Pons (tissue), 1 donor: Measurements from ENCODE around the gene HHIPL1.

Source experiments
- DNase-seq: peaks from one replicate; pipeline ENCODE4 v3.0.0-alpha.2; 2016; ENCODE audit warnings: low spot score

HHIPL1 gene

DNA sequence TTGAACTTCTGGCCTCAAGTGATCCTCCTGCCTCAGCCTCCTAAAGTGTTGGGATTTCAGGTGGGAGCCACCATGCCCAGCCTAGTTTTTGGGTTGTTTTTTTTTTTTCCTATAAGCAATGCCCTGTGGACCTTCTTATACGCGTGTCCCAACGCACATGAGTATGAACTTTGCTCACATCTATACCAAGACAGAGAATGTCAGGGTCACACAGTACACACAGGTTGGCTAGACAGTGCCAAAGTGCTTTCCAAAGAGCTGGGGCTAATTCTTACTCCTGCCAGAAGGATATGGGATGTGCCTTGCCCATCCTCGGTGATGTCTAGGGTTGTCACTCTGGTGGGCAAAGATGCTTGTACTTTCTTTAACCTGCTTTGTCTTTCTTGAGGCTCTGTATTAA, 33.3 kb upstream of the HHIPL1 start:
- no peak for DNase-seq

DNA sequence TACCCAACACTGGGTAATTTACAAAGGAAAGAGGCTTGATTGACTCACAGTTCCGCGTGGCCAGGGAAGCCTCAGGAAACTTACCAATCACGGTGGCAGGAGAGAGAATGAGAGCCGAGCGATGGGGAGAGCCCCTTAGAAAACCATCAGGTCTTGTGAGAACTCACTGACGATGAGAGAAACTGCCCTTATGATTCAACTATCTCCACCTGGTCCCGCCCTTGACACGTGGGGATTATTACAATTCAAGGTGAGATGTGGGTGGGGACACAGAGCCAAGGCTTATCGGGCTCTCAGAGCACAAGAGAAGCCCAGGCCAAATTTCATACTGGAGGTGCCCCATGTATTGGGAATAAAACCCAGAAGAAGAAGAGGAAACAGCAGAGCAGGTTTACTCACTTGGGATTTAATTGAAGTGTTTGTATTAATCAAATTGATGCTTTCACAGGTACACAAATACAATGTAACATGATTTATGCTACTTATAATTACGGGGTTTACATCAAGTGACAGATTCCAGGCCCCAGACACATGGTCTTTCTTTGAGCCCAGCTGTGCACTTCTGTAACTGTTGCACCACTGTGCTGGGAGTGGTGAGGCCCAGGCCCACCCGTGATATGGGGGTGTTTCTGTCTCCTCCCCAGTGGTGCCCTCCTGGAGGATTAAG, 32.7 kb upstream of the HHIPL1 start:
- DNase-seq, result no peak

DNA sequence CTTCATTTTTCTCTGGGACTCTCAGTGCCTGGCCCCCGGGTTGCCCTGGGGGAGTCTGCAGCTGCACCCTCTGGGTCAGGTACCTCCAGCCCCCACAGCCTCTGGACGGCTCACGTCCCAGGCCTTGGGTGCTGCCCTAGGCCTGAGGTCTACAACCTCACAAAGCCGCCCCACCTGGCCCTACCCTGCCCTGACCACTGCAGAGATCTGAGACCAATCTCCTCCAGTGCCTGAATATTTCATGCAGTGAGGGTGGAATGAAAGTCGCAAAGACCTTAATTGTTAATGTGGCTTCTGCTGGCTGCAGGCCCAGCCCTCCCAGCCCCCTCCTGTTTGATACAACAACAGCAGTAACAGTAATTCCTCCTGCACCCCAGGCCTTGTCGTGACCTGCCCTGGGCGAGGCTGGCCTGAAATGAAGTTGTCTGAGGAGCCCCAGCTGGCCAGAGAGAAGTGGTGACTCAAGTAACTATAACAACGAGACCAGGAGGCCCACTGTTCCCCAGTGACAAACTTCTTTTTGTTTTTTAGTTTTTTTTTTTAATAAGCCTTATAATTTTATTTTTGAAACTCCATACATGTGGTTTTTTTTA, 32.1 kb upstream of the HHIPL1 start:
- no peak for DNase-seq

DNA sequence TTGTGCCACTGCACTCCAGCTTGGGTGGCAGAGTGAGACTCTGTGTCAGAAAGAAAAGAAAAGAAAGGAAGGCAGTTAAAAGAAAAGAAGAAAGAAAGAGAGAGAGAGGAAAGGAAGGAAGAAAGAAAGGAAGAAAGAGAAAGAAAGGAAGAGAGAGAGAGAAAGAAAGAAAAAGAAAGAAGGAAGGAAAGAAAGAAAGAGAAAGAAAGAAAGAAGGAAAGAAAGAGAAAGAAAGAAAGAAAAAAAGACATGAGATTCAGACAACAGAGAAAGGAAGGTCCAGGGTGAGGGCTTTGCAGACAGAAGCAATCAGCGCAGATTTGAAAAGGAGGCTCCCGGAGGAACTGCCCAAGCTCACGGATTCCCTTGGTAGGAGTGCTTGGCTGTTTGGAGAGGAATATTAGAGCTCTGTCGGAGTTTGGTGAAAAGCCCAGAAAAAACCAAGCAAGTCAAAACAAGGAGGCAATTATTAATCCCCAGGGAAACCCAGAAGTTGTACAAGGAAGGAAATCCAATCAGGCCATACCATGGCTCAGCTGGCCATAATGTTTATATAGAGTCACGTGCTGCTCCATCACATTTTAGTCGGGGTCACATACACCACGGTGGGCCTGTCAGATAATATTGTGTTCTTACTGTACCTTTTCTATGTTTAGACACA, 29.3 kb upstream of the HHIPL1 start:
- peak; percentile 59 for DNase-seq

DNA sequence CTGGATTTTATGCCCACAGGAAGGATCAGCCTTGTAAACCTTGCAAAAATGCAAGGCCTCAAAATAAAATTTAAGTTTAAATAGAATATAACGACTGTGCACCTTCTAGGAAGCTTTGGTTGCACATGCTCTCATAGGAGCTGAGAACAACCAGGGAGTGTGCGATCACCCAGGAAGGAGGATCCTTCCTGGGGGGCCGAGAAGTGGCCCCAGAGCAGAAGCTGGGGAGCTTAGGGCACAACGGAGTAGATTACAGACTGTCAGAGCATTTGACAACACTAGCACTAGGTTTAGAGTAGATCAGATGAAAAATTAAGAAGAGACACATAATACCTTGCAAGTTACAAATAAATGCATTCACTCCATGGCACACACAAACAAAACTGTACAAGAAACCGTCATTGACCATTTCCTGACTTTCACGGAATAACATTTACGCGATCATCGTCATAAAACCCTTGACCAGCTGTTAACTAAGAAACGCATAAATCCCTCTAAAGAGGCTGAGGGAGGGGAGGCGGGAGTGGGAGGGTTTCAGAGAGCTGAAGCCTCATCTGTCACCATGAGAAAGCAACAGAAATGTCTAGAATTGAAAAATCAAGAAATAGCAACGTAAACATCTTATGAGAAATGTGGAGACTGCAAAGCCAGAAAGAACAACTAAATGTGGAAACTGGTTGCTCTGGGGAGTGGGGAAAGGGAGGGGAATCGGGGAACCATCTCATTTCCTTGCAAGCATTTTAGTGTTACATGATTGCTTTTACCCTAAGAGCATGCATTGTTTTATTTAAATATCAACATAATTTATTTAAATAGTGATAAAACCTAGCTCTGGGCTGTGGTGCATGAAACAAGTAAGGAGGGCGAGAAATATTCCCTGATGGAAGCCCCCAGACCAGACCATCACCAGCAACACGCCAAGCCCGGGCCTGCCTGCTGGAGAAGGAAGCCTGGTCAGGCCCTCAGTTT, 27.8 kb upstream of the HHIPL1 start:
- DNase-seq, result no peak

DNA sequence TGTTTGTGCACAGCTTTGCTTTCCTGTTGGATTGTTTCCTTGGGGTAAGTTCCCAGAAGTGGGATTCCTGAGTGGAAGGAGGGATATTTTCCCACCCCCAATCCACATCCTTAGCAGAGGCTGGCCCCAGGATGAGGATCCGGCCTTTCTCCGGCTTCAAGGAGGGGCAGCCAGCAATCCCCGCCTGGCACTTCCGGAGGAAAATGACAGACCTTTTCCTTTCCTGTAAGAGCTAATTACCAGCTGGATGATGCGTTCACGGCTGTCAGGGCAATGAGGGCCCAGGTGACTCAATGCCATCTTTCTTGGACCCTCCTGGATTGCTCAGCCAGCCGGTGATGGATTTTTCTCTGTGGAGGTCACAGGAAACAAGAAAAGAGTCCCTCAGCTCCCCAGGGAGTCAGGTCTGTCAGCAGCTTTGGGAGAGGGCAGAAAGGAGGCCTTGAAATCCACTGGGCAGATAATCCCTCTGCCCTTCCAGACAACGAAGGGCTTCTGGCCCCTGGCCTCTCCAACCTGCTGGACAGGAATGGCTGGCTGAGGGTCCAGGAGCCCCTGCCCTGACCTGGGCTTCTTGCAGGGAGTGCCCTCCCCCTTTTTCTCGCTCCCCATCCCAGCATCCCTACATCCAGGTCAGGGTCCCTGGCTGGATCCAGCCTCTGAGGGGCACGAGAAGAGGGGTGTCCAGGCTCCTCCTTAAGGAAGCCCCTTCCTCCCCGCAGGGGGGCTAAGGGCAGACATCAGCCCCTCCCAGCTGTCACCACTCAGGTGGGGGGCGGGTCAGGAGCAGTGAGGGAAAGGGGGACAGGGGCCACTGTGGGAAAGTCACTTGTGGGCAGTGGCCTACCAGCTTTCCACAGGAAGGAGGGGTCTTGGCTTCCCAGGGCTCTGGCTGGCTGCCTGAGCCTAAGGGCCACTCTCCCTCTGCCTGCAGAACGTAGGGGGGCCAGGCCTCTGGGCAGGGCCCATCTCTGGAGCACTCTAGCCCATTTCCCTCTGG, 24.8 kb upstream of the HHIPL1 start:
- DNase-seq, result no peak

DNA sequence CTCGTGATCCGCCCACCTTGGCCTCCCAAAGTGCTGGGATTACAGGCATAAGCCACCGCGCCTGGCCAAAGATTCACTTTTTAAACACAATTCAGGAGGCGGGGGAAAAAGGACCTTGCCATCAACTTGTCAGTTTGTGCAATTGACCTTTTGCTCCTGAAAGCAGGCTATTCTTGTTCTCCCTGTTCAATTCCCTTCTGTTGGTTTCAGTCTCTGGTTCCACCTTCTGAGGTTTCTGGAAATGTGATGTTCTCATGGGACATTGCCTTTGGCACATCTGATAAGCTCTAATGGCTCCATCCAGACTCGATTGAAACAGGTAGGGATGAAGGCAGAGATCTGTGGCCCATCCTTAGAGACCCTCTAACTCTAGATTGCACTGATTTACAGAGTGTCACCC, 23.0 kb upstream of the HHIPL1 start:
- no peak for DNase-seq

DNA sequence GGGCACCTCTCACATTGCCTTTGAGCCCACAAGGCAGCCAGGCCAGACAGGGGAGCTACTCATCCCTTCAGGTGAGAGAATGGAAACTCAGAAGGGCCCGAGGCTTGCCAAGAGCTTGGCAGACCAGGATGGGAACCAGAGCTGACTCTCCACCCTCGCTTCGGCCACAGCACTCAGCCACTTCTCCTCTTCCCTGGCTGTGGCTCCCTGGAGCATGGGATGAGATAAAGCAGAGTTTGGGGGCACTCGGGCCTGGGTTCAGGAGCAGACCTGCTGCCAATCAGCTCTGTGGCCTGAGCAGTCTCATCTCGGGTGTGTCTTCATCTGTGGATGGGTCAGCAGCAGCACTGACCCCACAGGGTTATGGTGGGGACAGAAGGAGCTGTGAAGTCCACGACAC, 20.9 kb upstream of the HHIPL1 start:
- DNase-seq, result no peak

DNA sequence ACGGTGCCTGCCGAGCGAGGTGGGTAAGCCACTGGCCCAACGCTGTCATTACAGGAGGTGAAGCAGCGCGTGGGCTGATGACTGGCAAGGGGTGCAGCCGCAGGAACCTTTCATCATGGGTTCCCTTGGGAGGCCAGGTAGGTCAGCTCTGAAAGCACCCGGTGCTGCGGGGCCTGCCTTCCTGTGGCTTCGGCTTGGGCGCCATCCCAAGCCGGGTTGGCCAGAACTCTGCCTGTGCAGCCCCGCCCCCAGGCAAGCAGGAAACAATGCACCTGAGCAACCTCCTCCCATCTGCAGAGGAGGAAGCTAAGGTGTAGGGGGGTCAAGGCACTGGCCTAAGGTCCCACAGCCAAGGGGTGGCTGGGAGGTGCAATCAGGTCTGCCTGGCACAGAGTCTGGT, 20.0 kb upstream of the HHIPL1 start:
- no peak for DNase-seq

DNA sequence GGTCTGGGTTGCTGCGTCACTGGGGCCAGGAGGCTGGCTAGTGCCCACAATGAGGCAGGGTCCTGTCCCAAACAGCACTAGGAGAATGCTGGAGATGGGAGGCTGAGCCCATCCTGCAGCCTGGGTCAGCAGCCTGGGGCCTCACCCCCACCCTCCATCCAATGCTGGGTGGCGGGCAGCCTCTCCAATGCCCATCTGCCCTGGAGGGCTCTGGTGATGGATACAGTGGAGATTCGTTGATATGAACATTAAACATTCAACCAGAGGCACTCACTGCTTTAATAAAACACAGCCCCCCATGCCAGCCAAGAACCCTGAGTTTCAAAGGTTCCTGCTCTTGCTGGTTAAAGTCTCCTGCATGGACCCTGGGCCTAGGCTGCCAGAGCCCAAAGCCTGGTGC, 19.5 kb upstream of the HHIPL1 start:
- DNase-seq, result no peak

DNA sequence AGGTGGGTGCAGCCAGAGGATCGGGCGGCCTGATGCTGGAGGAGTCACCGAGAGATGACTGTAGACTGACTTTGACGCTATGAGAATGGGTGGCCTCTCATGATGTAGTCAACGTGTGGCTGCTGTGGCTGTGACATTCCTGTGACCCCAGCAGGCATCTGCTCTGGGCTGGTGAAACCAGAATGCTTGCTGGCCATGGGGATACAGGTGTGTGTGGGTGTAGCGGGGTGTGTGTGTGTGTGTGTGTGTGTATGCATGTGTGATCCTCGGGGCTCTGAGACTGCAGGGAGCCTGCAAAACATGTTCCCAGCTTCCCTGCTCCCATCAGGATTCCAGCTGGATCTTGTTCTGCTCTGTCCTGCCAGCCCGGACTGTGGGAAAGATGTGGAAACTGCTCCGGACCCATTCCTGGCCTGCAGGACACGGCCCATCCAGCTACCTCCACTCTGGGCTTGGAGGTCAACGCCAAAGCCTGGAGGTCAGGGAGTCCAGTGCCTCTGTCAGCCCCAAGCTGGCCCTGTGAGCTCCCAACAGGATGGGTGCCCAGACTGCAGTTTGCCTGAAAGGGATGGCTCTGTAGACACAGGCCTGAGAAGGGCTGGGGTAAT, 18.8 kb upstream of the HHIPL1 start:
- DNase-seq, result no peak

DNA sequence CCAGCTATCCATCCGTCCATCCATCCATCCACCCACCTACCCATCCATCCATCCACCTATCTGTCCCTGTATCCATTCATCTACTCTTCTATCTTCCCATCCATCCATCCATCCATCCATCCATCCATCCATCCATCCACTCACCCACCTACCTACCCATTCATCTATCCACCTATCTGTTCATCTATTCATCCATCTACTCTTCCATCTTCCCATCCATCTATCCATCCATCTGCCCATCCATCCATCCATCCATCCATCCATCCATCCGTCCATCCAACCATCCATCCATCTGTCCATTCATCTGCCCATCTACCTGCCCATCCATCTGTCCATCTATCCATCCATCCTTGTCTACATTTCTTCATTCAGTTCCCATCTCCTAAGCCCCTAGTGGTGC, 17.8 kb upstream of the HHIPL1 start:
- no peak for DNase-seq

DNA sequence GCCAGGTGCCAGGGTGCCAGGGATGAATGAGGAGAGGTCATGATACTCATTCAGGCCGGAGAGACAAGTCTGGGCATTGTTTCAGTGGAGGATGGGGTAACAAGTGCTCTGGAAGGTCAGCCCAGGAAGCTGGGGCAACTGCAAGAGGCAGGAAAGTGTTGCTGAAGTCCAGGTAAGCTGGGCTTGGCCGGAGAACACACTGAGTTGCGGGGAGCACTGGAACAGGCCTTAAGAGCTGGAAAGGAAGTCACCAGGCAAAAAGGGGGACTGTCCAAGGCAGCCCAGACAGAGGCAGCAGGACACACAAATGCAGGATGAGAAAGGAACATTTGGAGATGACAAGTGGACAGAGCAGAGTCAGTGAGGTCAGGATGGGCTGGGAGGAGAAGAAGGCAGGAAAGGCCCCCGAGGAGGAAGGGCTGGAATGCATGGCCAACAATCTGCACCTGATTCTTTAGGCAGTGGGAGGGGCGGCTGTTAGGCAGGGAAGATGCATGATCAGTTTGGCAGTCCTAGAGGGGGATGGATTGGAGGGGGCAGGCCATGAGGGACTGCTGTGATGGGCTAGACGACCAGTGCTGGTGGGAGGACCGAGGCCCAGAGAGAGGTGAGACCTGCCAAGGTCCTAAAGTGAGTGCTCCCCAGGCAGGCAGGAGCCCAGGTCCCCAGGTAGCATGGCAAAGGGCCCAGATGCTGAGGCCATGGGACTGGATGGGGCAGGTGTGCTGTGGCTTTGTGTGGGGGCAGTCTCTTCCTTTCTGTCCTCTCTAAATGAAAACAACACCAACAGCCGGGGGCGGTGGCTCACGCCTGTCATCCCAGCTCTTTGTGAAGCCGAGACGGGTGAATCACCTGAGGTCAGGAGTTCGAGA, 17.2 kb upstream of the HHIPL1 start:
- no peak for DNase-seq

DNA sequence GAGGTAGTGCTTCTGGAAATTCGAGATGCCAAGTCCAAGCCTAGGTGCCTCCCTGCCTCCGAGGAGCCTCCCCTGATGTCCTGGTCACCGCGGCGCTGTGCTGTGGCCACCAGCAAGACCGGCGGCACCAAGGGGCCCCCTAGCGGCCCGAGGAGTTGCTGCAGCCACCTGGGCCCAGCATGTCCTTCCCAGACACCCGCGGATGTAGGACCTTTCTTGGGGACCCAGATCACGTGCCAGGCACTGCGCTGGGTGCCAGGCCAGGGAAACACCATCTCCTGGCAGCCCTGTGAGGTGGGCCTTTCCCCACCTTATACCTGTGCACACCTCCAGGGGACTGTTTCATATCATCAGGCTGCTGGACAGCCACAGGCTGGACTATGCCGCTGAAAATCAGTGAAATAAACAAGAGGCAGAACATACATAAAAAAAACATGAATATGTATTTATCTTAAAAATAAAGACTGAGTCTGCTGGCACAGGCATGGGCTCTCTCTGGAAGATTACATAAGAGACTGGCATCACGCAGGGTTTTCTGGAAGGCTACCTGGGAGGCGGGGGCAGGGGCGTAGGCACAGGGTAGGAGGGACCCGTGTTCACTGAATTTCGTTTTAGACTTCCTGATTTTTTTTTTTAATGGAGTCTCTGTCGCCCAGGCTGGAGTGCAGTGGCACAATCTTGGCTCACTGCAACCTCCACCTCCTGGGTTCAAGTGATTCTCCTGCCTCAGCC, 15.9 kb upstream of the HHIPL1 start:
- peak; percentile 56 for DNase-seq

DNA sequence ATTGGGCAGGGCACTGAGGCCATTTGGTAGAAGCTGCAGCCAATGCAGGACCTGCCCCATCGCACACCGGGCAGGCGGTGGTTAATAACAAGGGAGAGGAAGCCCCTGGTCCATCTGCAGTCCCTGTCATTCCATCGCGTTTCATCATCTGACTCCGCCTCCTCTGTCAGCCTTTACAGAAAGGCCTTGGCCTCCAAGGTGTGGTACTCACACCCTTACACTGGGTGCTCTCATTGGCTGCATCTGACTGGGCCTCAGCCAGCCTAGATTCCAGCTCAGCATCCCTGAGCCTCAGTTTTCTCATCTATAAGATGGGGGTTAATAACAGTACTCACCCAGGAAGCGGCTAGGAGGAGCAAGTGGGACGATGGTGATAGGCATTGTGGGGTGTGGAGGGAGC, 14.7 kb upstream of the HHIPL1 start:
- DNase-seq, result no peak

DNA sequence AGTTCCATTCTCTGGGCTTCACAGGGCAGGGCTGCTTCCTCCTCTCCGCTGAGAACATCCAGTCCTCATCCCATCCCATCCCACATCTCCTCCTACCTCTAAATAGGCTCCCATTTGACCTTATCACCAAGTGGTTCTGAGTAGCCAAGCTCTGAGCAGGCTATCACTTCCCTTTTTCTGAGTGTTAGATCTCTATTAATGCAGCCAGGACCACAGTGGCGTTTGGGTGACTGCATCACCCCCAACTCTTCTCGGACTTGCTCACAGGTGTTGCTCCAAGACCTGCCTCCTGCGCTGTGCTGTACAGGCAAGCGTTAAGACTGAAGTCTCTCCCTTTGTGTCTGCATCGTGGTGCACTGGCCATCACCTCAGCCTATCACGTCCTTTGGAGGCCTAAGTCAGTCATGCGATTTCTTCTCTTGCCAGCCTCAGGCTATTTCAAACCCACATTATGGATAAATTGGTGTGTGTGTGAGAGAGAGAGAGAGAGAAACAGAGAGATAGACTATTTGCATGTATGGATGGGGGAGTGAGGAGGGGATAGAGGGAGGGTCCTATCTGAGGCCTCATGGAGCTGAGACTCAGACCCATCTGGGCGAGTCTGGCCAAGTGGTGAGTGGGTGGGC, 12.4 kb upstream of the HHIPL1 start:
- no peak for DNase-seq

DNA sequence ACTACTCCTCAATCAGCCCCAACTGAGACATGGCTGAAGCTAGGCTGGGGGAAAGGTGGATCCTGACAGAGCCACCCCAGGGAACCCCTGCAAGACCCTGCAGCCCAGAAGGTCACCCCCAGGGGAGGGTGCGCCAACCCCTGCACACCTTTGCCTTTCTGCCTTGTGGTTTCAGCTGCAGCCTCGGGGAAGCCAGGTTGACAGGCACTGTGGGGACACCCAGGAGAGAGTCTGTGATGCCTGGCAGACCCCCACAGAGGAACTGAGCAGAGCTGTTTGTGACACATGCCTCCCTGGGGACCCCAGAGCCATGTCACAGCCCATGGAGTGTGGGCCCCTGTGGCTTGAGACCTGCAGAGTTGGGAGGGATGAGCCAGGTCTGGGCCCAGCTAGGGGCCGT, 11.8 kb upstream of the HHIPL1 start:
- no peak for DNase-seq

DNA sequence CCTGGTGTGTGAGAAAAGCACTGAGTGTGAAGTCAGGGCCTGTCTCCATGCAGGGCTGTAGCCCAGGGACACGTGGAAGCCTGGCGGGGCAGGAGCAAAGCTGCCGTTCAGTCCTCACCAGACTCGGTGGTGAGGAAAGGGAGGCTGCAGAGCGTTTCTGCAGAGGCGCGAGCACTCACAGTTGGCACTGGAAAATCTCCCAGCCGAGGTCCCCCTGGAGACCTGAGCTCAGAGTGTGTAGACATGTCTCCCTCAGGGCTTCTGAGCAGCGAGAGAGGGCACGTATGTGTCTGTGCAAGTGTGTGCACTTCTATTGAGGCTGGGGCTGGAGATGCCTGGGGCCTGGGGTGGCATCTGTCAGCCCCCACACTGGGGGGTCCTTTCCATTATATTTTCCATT, 11.0 kb upstream of the HHIPL1 start:
- no peak for DNase-seq

DNA sequence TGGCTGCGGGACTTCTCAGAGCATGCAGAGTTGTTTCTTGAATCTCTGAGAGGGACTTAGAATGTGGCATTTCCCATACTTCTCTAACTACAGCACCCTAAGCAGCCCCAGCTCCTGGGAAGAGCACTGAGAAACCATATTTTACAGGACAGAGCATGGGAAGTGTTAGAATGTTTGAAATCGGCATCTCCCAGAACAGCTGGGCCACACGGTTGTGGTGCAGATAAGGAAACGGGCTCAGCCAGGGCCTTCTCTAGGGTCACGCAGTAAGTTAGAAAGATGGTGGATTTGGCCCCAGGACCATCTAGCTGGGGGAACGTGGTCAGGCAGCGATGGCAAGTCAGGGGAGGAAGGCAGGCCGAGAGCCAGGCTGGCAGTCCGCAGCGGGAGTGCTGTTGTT, 10.5 kb upstream of the HHIPL1 start:
- no peak for DNase-seq
